Retinal pigment epithelial cell (primary cell): Measurements from ENCODE around the gene KRT14.
"Not testable (repeated sequence)": the region's sequence is repeated elsewhere in the genome, so short reads cannot be mapped to it uniquely, and the experiment has no call there.

Source experiments
- DNase-seq: peaks from one replicate; pipeline ENCODE4 v3.0.0-alpha.2; 2010; ENCODE audit warnings: low read depth
- H3K4me3 ChIP-seq: 2 replicates; pipeline ENCODE4 v1.5.1; 2011; ENCODE audit warnings: mild to moderate bottlenecking, low read length, control low read depth, moderate library complexity
- TF ChIP-seq, protein P1 (sequence below): conservative IDR thresholded peaks from 2 replicates; pipeline ENCODE4 v1.5.1; 2011; ENCODE audit warnings: low read depth, low read length, control low read depth, inconsistent platforms

Gene KRT14

DNA sequence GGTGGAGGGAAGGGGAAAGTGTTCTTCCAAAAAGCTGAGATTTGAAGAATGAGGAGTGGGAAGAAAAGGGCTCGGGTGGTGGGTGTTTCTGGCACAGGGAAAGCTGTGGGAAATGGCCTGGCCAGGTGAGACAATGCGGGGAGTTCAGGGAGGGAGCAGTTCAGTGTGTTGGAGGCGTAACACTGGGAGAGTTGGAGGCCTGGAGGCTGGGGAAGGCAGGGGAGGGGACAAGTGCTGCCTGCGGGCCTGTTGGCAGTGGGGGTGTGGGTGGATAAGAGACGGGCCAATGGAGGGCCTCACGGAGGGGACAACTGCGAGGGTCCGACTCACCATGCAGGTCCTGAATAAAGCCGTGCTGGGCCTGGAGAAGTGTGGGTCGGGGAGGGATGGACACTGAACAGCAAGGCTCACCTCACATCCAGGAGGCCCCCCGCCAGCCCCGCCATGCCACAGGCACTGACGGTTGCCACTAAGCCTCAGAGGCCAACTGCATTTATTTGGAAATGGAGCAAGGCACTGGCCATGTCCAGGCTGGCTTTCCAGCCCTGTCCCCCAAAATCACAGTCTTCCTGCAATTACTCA is 40.8 kb downstream of the KRT14 start:
- DNase-seq = no peak
- H3K4me3 ChIP-seq = no peak overlapping the region
- TF ChIP-seq, protein P1, sequence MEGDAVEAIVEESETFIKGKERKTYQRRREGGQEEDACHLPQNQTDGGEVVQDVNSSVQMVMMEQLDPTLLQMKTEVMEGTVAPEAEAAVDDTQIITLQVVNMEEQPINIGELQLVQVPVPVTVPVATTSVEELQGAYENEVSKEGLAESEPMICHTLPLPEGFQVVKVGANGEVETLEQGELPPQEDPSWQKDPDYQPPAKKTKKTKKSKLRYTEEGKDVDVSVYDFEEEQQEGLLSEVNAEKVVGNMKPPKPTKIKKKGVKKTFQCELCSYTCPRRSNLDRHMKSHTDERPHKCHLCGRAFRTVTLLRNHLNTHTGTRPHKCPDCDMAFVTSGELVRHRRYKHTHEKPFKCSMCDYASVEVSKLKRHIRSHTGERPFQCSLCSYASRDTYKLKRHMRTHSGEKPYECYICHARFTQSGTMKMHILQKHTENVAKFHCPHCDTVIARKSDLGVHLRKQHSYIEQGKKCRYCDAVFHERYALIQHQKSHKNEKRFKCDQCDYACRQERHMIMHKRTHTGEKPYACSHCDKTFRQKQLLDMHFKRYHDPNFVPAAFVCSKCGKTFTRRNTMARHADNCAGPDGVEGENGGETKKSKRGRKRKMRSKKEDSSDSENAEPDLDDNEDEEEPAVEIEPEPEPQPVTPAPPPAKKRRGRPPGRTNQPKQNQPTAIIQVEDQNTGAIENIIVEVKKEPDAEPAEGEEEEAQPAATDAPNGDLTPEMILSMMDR = no peak

DNA sequence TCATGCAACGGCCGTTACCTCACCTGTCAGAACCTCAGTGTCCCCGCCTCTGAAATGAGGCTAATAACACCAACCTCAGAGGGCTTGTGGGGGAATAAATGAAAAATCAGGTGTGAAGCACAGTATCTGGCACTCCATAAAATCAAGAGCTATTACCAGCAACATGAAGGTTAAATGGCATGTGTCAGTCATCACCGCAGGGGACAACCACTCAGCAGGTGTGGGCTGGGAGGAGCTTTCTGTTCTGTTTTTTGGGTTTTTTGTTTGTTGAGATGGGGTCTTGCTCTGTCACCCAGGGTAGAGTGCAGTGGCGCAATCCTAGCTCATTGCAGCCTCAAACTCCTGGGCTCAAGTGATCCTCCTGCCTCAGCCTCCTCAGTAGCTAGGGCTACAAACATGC is 41.8 kb downstream of the KRT14 start:
- H3K4me3 ChIP-seq = no peak overlapping the region
- no peak for DNase-seq
- TF ChIP-seq, protein P1 = no peak

DNA sequence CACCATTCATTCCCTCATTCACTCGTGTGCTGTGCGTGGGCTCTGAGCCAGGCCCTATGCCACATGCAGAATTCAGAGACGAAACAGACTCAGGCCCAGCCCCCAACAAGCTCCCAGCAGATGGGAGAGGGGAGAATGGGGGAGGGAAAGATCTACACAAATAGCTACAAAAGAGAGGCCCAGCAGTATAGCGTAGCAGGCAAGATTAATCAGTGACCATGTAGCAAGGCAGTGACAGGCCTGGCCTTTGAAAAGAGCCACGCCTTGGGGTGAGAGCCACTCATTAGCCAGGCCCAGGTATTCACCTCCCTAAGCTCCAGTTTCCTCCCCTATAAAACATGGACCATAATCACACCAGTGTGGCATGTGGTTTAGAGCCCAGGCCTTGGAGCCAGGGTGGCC is 42.2 kb downstream of the KRT14 start:
- H3K4me3 ChIP-seq = no peak overlapping the region
- TF ChIP-seq, protein P1 = no peak
- no peak for DNase-seq

DNA sequence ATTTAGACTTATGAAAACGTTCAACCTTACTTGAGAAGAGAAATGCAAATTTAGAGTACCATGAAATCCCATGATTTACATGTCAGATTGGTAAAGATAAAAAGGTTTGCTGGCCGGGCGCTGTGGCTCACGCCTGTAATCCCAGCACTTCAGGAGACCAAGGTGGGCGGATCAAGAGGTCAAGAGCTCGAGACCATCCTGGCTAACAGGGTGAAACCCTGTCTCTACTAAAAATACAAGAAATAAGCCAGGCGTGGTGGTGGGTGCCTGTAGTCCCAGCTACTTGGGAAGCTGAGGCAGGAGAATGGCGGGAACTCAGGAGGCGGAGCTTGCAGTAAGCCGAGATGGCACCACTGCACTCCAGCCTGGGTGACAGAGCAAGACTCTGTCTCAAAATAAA is 43.9 kb downstream of the KRT14 start:
- H3K4me3 ChIP-seq, DNase-seq: not testable (repeated sequence)

DNA sequence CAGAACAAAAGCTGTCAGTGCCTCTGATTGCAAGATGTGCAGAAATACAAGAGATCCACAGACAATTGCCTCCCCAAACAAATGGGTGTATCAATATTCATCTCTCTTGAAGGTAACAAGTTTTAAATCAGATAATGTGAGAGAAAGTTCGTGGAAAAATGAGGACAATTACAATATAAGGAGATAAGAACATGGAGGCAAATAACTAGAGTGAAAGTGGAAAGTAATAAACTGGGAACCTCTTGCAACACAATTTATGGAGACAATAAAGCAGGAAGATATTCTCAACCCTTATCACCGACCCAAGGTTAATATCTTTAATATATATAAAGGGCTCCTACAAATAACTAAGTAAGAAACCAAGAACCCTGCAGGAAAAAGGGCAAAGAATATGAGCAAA is 44.3 kb downstream of the KRT14 start:
- TF ChIP-seq, protein P1 = no peak
- no peak overlapping the region for H3K4me3 ChIP-seq
- no peak for DNase-seq

DNA sequence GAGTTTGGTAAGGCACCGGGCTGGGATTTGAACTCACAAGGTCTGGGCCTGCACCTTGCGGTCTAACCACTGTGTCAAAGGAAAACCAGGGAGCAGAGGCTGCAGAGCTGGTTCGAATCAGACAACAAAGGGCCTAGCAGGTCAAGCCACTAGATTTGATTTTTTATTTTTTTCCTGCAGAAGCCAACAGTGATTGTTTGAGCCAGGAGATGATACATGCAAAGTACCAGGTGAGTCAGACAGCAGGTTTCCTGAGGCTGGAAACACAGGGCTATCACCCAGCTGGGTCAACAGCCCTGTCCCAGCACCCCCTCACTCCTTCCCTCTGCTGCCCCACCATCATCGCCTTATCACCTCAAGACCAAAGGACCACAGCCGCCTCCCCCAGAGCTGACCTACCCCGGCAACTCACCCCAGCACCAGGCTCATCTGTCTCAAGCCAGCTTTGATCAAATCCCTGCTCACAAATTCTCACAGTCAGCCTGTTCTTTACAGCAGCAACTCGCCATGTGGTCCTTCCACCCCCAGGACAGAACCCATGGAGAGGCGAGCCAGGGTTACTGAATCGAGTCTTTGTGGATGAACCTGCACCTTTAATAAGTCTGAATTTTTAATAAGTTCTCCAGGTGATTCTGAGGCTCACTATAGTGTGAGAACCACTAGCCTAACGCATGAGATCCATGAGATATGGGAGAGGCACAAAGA is 45.6 kb downstream of the KRT14 start:
- no peak for DNase-seq
- no peak overlapping the region for H3K4me3 ChIP-seq
- TF ChIP-seq, protein P1 = no peak

DNA sequence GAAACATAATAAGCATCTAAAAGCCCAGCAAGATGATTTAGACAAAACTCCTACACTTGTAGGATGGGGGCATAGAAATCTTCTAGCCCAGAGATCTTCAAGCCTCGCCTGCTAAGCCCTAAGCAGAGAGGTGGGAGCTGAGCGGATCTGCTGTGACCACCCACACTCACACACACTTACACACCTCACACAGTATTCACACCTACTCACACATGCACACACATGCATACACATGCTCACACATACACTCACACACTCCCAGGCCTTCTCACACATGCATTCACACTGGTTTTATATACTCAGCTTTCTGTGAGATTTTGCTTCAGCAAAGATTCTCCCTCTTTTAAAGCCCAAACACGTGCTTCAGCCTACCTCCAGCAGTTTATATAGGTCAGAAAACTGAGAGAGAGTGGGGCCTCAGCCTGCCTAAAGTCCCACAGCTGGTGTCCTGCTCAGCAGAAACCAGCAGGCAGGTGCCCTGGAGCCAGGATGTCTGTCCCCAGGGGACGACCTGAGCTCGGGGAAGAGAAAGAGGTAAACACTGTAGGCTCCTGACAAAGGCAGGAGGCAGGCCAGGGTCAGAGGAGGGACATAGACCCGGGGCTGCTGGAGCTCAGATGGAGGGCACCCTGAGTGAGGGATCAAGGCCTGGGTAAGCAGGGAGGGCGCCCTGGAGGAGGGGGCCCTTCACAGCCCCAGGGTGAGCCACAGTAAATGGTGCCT is 46.6 kb downstream of the KRT14 start:
- H3K4me3 ChIP-seq = no peak overlapping the region
- DNase-seq = no peak
- TF ChIP-seq, protein P1 = no peak
